Colonic mucosa (tissue), 4 donors: ENCODE data around the gene RALGPS1. TPM values are rescaled to one million over a fixed set of nuclear protein-coding genes. Genes with fewer than 3 reads are reported as not detected.

Source experiments
- DNase-seq: peaks from one replicate; pipeline ENCODE4 v3.0.0-alpha.2; 2020
- H3K27ac ChIP-seq: fragments of 200-600 bp; one replicate; pipeline ENCODE4 v1.8.0; 2021
- H3K27me3 ChIP-seq: fragments of 200-600 bp; one replicate; pipeline ENCODE4 v1.8.0; 2021
- H3K36me3 ChIP-seq: fragments of 200-600 bp; one replicate; pipeline ENCODE4 v1.8.0; 2021
- H3K4me1 ChIP-seq: fragments of 200-600 bp; one replicate; pipeline ENCODE4 v1.8.0; 2021; ENCODE audit warnings: mild to moderate bottlenecking
- H3K4me3 ChIP-seq: fragments of 200-600 bp; one replicate; pipeline ENCODE4 v1.8.0; 2021
- H3K9ac ChIP-seq, 2 donors: one replicate each; pipeline ENCODE4 v1.7.0; 2013; ENCODE audit warnings: control low read depth in 2 of 2, low read depth in 2 of 2, low read length in 2 of 2
- H3K9me3 ChIP-seq: fragments of 200-600 bp; one replicate; pipeline ENCODE4 v1.8.0; 2021
- CTCF ChIP-seq: fragments of 200-600 bp; IDR thresholded peaks from one replicate; pipeline ENCODE4 v1.8.0; 2022; ENCODE audit warnings: antibody characterized with exemption, mild to moderate bottlenecking
- intact Hi-C: fragments of 100-400 bp; cut with DNase I; formaldehyde crosslinking; loops from one replicate; pipeline ENCODE4 v1.14.1; 2022
- total RNA-seq, 2 donors: library from RNA; stranded (reverse); fragmentation: NEBNext Ultra II Directional in 1 of 2; extraction: Animal tissue kit (Norgen Biotek cat#: 25700) in 1 of 2; gene quantifications; one replicate each; pipeline ENCODE4 v1.2.1, GENCODE V29; 2021
- donor health status: healthy.
- donor health status: DM: no; HTN: no; CAD: no.
- donor health status: DM: no; HTN: no; CAD: no.

Gene RALGPS1
- total RNA-seq, 2 donors from 2014 or later: 22.6 to 27.2 TPM

- H3K4me3 ChIP-seq: no peak overlapping the region
- no peaks in the 10 kb centered on the region for H3K36me3 ChIP-seq
- no peaks in the 10 kb centered on the region for H3K27me3 ChIP-seq
- no peak overlapping the region for H3K9ac ChIP-seq
- intact Hi-C loops: no loop called here
- TF ChIP-seq CTCF: no peak
- H3K9me3 ChIP-seq: no peaks in the 10 kb centered on the region
- H3K27ac ChIP-seq: no peak overlapping the region
- H3K4me1 ChIP-seq: no peaks in the 10 kb centered on the region
- DNase-seq: no peak
These were observed 267.1 kb downstream of the RALGPS1 start for GRCh38 chr9:127181595-127182190.

DNA sequence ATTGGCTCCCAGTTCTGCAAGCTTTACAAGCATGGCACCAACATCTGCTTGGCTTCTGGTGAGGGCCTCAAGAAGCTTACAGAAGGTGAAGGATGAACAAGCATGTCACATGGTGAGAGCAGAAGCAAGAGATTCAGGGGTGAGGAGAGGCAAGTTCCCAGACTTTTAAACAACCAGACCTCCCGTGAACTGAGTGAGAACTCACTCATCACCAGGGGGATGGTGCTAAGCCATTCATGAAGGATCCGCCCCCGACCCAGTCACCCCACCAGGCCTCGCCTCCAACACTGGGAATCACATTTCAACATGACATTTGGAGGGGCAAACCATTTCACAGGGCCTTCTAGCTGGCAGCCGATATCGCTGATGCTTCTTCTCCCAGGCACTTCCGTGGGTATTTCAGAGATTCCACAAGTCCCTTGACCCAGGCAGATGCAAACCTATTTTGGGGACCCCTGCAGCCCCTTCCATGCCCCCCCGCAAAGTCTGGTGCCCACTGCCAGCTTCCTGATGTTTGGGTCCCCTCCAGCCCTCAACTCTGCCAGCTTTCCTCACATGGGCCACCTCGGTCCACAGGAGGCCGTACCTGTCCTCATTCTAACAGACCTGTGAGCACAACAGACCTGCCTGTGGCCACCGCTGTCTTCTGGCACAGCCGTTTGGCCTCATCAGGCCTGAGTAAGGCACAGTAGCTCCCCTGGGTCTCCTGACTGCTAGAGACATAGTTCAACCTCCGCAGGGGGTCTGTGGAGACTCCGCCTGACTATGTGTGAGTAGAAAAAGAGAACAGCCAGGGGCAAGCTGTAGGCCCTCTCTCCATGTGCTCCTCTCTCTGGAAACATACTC is 268.5 kb downstream of the RALGPS1 start:
- Histone ChIP-seq H3K27me3 (no peaks in the 10 kb centered on the region), H3K4me3 (no peak overlapping the region), H3K27ac (no peak overlapping the region), H3K36me3 (no peaks in the 10 kb centered on the region), H3K4me1 (no peaks in the 10 kb centered on the region), H3K9ac (no peak overlapping the region), H3K9me3 (no peaks in the 10 kb centered on the region)
- intact Hi-C loops: no loop called here
- TF ChIP-seq CTCF: no peak
- no peak for DNase-seq

- H3K27me3 ChIP-seq: no peaks in the 10 kb centered on the region
- no peak overlapping the region for H3K27ac ChIP-seq
- no peaks in the 10 kb centered on the region for H3K4me1 ChIP-seq
- DNase-seq: no peak
- no peaks in the 10 kb centered on the region for H3K36me3 ChIP-seq
- intact Hi-C loops: no loop called here
- no peak for TF ChIP-seq CTCF
- no peaks in the 10 kb centered on the region for H3K9me3 ChIP-seq
- peak overlapping the region in 1 of 2 donors; percentile 4 for H3K9ac ChIP-seq
- no peak overlapping the region for H3K4me3 ChIP-seq
These were observed 269.4 kb downstream of the RALGPS1 start for GRCh38 chr9:127183814-127184582.

GRCh38 chr9:127184641-127185040 is 270.1 kb downstream of the RALGPS1 start:
- intact Hi-C loops: no loop called here
- DNase-seq: no peak
- Histone ChIP-seq H3K27ac (no peak overlapping the region), H3K4me1 (no peaks in the 10 kb centered on the region), H3K4me3 (no peak overlapping the region), H3K9ac (peak overlapping the region in 1 of 2 donors; percentile 4), H3K9me3 (no peaks in the 10 kb centered on the region), H3K27me3 (no peaks in the 10 kb centered on the region), H3K36me3 (no peaks in the 10 kb centered on the region)
- TF ChIP-seq CTCF: no peak

- intact Hi-C loops: no loop called here
- H3K9me3 ChIP-seq: no peaks in the 10 kb centered on the region
- no peaks in the 10 kb centered on the region for H3K36me3 ChIP-seq
- H3K4me3 ChIP-seq: no peak overlapping the region
- no peaks in the 10 kb centered on the region for H3K4me1 ChIP-seq
- no peak overlapping the region for H3K9ac ChIP-seq
- H3K27me3 ChIP-seq: no peaks in the 10 kb centered on the region
- TF ChIP-seq CTCF: no peak
- H3K27ac ChIP-seq: no peak overlapping the region
- DNase-seq: no peak
These were observed 270.6 kb downstream of the RALGPS1 start for GRCh38 chr9:127185181-127185580.
